K562 (cell line): ENCODE data around the gene ANKRD27. TPM values are rescaled to one million over a fixed set of nuclear protein-coding genes. Genes with fewer than 3 reads are reported as not detected.

Source experiments
- ATAC-seq: fragments of 200-7000 bp; cut with Tn5 transposase; 3 replicates; pipeline ENCODE4 v1.9.1; 2020; ENCODE audit warnings: moderate library complexity
- BruUV-seq: library from RNA; stranded (reverse); fragments of 400-500 nt; replicated peaks from 2 replicates; lab custom pipeline; 2021; lab: Mats Ljungman, UMichigan
- CTCF ChIA-PET: fragments of 300-600 bp; formaldehyde crosslinking; extraction: SDS; loops from one replicate; lab custom pipeline; 2021; ENCODE audit warnings: low intra/inter-chr PET ratio; lab: Yijun Ruan, JAX
- POLR2A ChIA-PET: fragments of 300-600, 350-650 bp; sonication (Branson Sonifier 250); formaldehyde crosslinking; extraction: SDS; loops from one replicate; lab custom pipeline; 2021; ENCODE audit warnings: antibody characterized with exemption, inconsistent platforms; lab: Yijun Ruan, JAX
- DNase-seq, 4 experiments: peaks; one replicate each; pipeline versions ENCODE4 v3.0.0 to v3.0.0-alpha.2; 2011 to 2018; ENCODE audit warnings: low spot score in 3 of 4, mixed read lengths in 3 of 4; ENCODE audit errors: extremely low read depth in 1 of 4
- FAIRE-seq: peaks from 2 replicates; lab custom pipeline; 2011; peaks lifted over from hg19 to GRCh38; lab: Jason Lieb, UNC
- H2AFZ ChIP-seq: 2 replicates; pipeline ENCODE4 v1.6.0; 2011; ENCODE audit warnings: low read depth, low read length, control low read depth, inconsistent platforms
- H3K27ac ChIP-seq: fragments of 200-600 bp; 3 replicates; pipeline ENCODE4 v1.8.0; 2011; ENCODE audit warnings: low read depth, mild to moderate bottlenecking, control low read depth, inconsistent platforms, low read length, moderate library complexity, mixed read lengths; ENCODE audit errors: extremely low read depth
- H3K27me3 ChIP-seq, 2 experiments: fragments of 300-600 bp in 1 of 2; 2 replicates in 1 of 2; 3 replicates in 1 of 2; pipeline versions ENCODE4 v1.6.0 to v1.8.0; 2011; ENCODE audit warnings: inconsistent platforms in 2 of 2, low read length in 2 of 2, mild to moderate bottlenecking in 1 of 2, mixed read lengths in 1 of 2, moderate library complexity in 1 of 2; ENCODE audit not compliant: control insufficient read depth in 2 of 2, insufficient read depth in 2 of 2
- H3K36me3 ChIP-seq: fragments of 300-600 bp; 3 replicates; pipeline ENCODE4 v1.8.0; 2011; ENCODE audit warnings: mild to moderate bottlenecking, low read length, inconsistent platforms; ENCODE audit not compliant: control insufficient read depth, insufficient read depth
- H3K4me1 ChIP-seq, 2 experiments: fragments of 200-600 bp in 1 of 2; replicated peaks in 1 of 2; 2 replicates in 1 of 2; 3 replicates in 1 of 2; pipeline versions ENCODE4 v1.5.1 to v1.8.0; 2011; ENCODE audit warnings: inconsistent platforms in 2 of 2, low read length in 2 of 2, mild to moderate bottlenecking in 1 of 2, mixed read lengths in 1 of 2, moderate library complexity in 1 of 2; ENCODE audit not compliant: control insufficient read depth in 2 of 2, insufficient read depth in 2 of 2
- H3K4me2 ChIP-seq: 2 replicates; pipeline ENCODE4 v1.6.1; 2011; ENCODE audit warnings: low read length, control low read depth, inconsistent platforms, mixed read lengths; ENCODE audit not compliant: insufficient read depth
- H3K4me3 ChIP-seq: fragments of 200-600 bp; sonication (generic), shearing (Covaris generic); 2 replicates; pipeline ENCODE4 v1.5.1; 2016; ENCODE audit warnings: control low read depth, inconsistent platforms
- H3K79me2 ChIP-seq: fragments of 200-600 bp; 3 replicates; pipeline ENCODE4 v1.8.0; 2011; ENCODE audit warnings: low read length, inconsistent platforms; ENCODE audit not compliant: control insufficient read depth, insufficient read depth
- H3K9ac ChIP-seq, 2 experiments: 2 replicates each; pipeline versions ENCODE4 v1.6.0 to v1.6.1; 2011; ENCODE audit warnings: low read depth in 2 of 2, low read length in 2 of 2, control low read depth in 1 of 2, inconsistent platforms in 1 of 2, mild to moderate bottlenecking in 1 of 2, mixed read lengths in 1 of 2; ENCODE audit not compliant: insufficient read depth in 1 of 2
- H3K9me1 ChIP-seq: one replicate; pipeline ENCODE4 v1.6.0; 2011; ENCODE audit warnings: inconsistent platforms, mild to moderate bottlenecking, low read length, moderate library complexity; ENCODE audit not compliant: control insufficient read depth, insufficient read depth
- H3K9me3 ChIP-seq: replicated peaks from 2 replicates; pipeline ENCODE4 v1.5.1; 2011; ENCODE audit warnings: low read depth, low read length, inconsistent platforms; ENCODE audit not compliant: control insufficient read depth, insufficient read depth
- H4K20me1 ChIP-seq: replicated peaks from 2 replicates; pipeline ENCODE4 v1.6.1; 2011; ENCODE audit warnings: low read length, inconsistent platforms, mixed read lengths; ENCODE audit not compliant: control insufficient read depth, insufficient read depth
- RBM25 ChIP-seq: fragments of 200-400 bp; formaldehyde crosslinking; IDR thresholded peaks from 2 replicates; pipeline ENCODE4 v1.6.1; 2018; ENCODE audit warnings: low read length, low read depth, moderate library complexity; ENCODE audit not compliant: severe bottlenecking
- SAFB ChIP-seq: fragments of 200-400 bp; formaldehyde crosslinking; IDR thresholded peaks from 2 replicates; pipeline ENCODE4 v1.6.1; 2017; ENCODE audit warnings: low read depth, low read length, borderline replicate concordance
- SIRT6 ChIP-seq: IDR thresholded peaks from one replicate; pipeline ENCODE4 v1.6.1; 2012; ENCODE audit warnings: low read depth, mild to moderate bottlenecking, control low read depth, inconsistent platforms, low read length, moderate library complexity
- VEZF1 ChIP-seq: fragments of 200-800 bp; sonication (Bioruptor generic); IDR thresholded peaks from 2 replicates; pipeline ENCODE4 v1.6.1; 2017; ENCODE audit warnings: missing genetic modification characterization, missing compliant biosample characterization
- ZBTB33 ChIP-seq: sonication (generic); formaldehyde crosslinking; IDR thresholded peaks from 2 replicates; pipeline ENCODE4 v1.8.1; 2023; ENCODE audit warnings: mild to moderate bottlenecking, missing genetic modification reagents
- ZNF79 ChIP-seq: fragments of 250-450 bp; sonication (Bioruptor Pico); IDR thresholded peaks from 2 replicates; pipeline ENCODE4 v1.4.0; 2020; ENCODE audit warnings: low read depth, mild to moderate bottlenecking, moderate library complexity
- WGBS: fragments of 100-300 bp; shearing (Covaris generic); methylation state at CpG from one replicate; pipeline ENCODE4 v1.1.6; 2016; ENCODE audit warnings: low coverage, mixed read lengths; ENCODE audit not compliant: insufficient coverage; ENCODE audit errors: missing lambda C conversion rate; 5-methylcytosine and 5-hydroxymethylcytosine counted together
- in situ Hi-C: fragments of 300-500 bp; cut with MboI; formaldehyde crosslinking; loops from 4 replicates; pipeline ENCODE4 v1.15.0; 2018; ENCODE audit warnings: inconsistent platforms, mixed read lengths
- intact Hi-C: fragments of 100-400 bp; cut with micrococcal nuclease; formaldehyde crosslinking; loops from 2 replicates; pipeline ENCODE4 v1.14.2; 2022
- polyA plus RNA-seq, 8 experiments: library from polyadenylated mRNA; depleted of rRNA in 4 of 8; stranded (reverse) in 5 of 8; unstranded in 3 of 8; fragments of >200 nt; fragmentation: Nextera tagmentation in 2 of 8; fragmentation: Illumina TruSeq in 1 of 8; extraction: Ambion mirVana in 2 of 8; extraction: Trizol in 1 of 8; gene quantifications; 2 replicates each; pipeline versions ENCODE4 v1.2.1 to v1.2.3, GENCODE V29; 2011 to 2014; ENCODE audit warnings: inconsistent platforms in 1 of 8, missing spikeins in 1 of 8
- total RNA-seq, 7 experiments: library from RNA; depleted of rRNA in 6 of 7; stranded (reverse); fragments of >200 nt in 6 of 7; fragmentation: Illumina TruSeq in 2 of 7; extraction: Trizol in 2 of 7; gene quantifications; 2 replicates each; pipeline versions ENCODE4 v1.2.1 to v1.2.3, GENCODE V29; 2011 to 2021; ENCODE audit warnings: low replicate concordance in 1 of 7

Gene ANKRD27
- total and polyA plus RNA-seq, 9 of the 15 experiments (the other 6 are each of a cell fraction or from before 2014, with no cell fraction given) = 5.3 to 71.3 (median 54.2) TPM

GRCh38 chr19:32676186-32676894 lies 1.4 kb upstream of the ANKRD27 start:
- no peak overlapping the region for H2AFZ ChIP-seq
- FAIRE-seq (no peak), DNase-seq (no peak), ATAC-seq (no peak)
- intact Hi-C loops (no loop called here), in situ Hi-C loops (no loop called here)
- H3K27me3 ChIP-seq = no peaks in the 10 kb centered on the region
- peaks cover 29 to 49% of the 10 kb centered on the region in 2 experiments for H3K4me1 ChIP-seq
- H3K36me3 ChIP-seq = peaks cover 3% of the 10 kb centered on the region; the same call in 1 of the 3 replicates
- H3K27ac ChIP-seq = no peak overlapping the region
- no peak for TF ChIP-seq ZNF79
- TF ChIP-seq RBM25 = peak; percentile 6
- TF ChIP-seq ZBTB33 (CRISPR knock-in tag) = peak; percentile 92; the same call in 1 of the 2 replicates
- TF ChIP-seq SIRT6 = no peak
- TF ChIP-seq VEZF1 (CRISPR knock-in tag) = no peak
- TF ChIP-seq SAFB = peak; percentile 22; the same call in 1 of the 2 replicates
- H4K20me1 ChIP-seq = no peaks in the 10 kb centered on the region; the same call in 1 of the 2 replicates
- no peak overlapping the region for H3K9ac ChIP-seq
- ChIA-PET POLR2A (interaction anchor here (1.4 kb wide), 1 partner anchor 17 kb away, joined by 3 read pairs; no protein-coding TSS in a partner anchor), CTCF (no interaction called here)
- peaks cover 36% of the 10 kb centered on the region for H3K79me2 ChIP-seq
- no peak overlapping the region for H3K4me2 ChIP-seq
- H3K4me3 ChIP-seq = no peak overlapping the region
- H3K9me3 ChIP-seq = no peaks in the 10 kb centered on the region; the same call in 1 of the 2 replicates
- 99% methylated on average over 19 of the region's 93 CpGs for WGBS
- H3K9me1 ChIP-seq = no peaks in the 10 kb centered on the region
- no TSS peak for BruUV-seq
